Lower leg skin (tissue), 3 donors: Measurements from ENCODE around the gene NPB.

Experiments
- CTCF ChIP-seq, 3 donors: fragments of 450-650 bp; IDR thresholded peaks; one replicate each; pipeline ENCODE4 v1.5.1; 2016; ENCODE audit warnings: antibody characterized with exemption in 3 of 3, mild to moderate bottlenecking in 3 of 3, moderate library complexity in 2 of 3
- POLR2A ChIP-seq, 2 donors: fragments of 450-650 bp; IDR thresholded peaks; one replicate each; pipeline ENCODE4 v1.6.1; 2016 to 2017; ENCODE audit warnings: antibody characterized with exemption in 2 of 2, mild to moderate bottlenecking in 1 of 2, moderate library complexity in 1 of 2

- TF ChIP-seq POLR2A (IDR thresholded peaks at IDR 0.05), result no peak
- TF ChIP-seq CTCF (IDR thresholded peaks at IDR 0.05), result no peak
These were observed 48.5 kb downstream of the NPB start for GRCh38 chr17:81950501-81950900.
